Sigmoid colon (tissue), 7 donors: ENCODE results near the gene CCDC78. TPM values are rescaled to one million over a fixed set of nuclear protein-coding genes. Genes with fewer than 3 reads are reported as not detected.

Source experiments
- DNase-seq: peaks from one replicate; pipeline ENCODE4 v3.0.0-alpha.2; 2019
- H3K27ac ChIP-seq, 4 donors: fragments of 200-600 bp; sonication (generic); one replicate each; pipeline ENCODE4 v1.5.1; 2016 to 2019; ENCODE audit warnings: mild to moderate bottlenecking in 1 of 4
- H3K27me3 ChIP-seq, 3 donors: fragments of 200-600 bp; sonication (generic); one replicate each; pipeline ENCODE4 v1.5.1; 2019; ENCODE audit warnings: mild to moderate bottlenecking in 1 of 3
- H3K36me3 ChIP-seq, 4 donors: fragments of 200-600 bp; sonication (generic); one replicate each; pipeline ENCODE4 v1.5.1; 2016 to 2019
- H3K4me1 ChIP-seq, 4 donors: fragments of 200-600 bp; sonication (generic); one replicate each; pipeline ENCODE4 v1.5.1; 2017 to 2019
- H3K4me3 ChIP-seq, 4 donors: fragments of 200-600 bp; sonication (generic); one replicate each; pipeline ENCODE4 v1.5.1; 2017 to 2019; ENCODE audit warnings: mild to moderate bottlenecking in 2 of 4, moderate library complexity in 1 of 4
- H3K9me3 ChIP-seq, 4 donors: fragments of 200-600 bp in 3 of 4; sonication (generic) in 3 of 4; one replicate each; pipeline versions ENCODE4 v1.5.1 to v1.6.1; 2013 to 2019
- EP300 ChIP-seq, 4 donors: sonication (generic); formaldehyde crosslinking; IDR thresholded peaks; one replicate each; pipeline ENCODE4 v1.6.1; 2017; ENCODE audit warnings: antibody characterized with exemption in 4 of 4
- POLR2A ChIP-seq, 2 donors: fragments of 450-650 bp; IDR thresholded peaks; one replicate each; pipeline ENCODE4 v1.6.1; 2016; ENCODE audit warnings: antibody characterized with exemption in 2 of 2, mild to moderate bottlenecking in 2 of 2, moderate library complexity in 2 of 2
- POLR2AphosphoS5 ChIP-seq, 4 donors: sonication (generic); formaldehyde crosslinking; IDR thresholded peaks; one replicate each; pipeline ENCODE4 v1.6.1; 2017; ENCODE audit warnings: antibody characterized with exemption in 4 of 4
- WGBS, 2 donors: extraction: QIAGEN DNeasy Blood & Tissue Kit; methylation state at CpG; one replicate each; pipeline ENCODE4 v1.1.7; 2013; 5-methylcytosine and 5-hydroxymethylcytosine counted together
- intact Hi-C: fragments of 100-400 bp; cut with DNase I; formaldehyde crosslinking; loops from one replicate; pipeline ENCODE4 v1.15.1; 2023
- polyA plus RNA-seq, 3 donors: library from polyadenylated mRNA; stranded (reverse); fragments of 200-250 nt; gene quantifications; one replicate each; pipeline ENCODE4 v1.2.3, GENCODE V29; 2013
- total RNA-seq, 4 donors: library from RNA; depleted of rRNA; stranded (reverse); fragments of >200 nt; gene quantifications; one replicate each; pipeline ENCODE4 v1.1.0, GENCODE V29; 2016
- TF ChIP-seq, protein P1 (sequence below), 4 experiments: fragments of 450-650 bp in 3 of 4; fragments of 200-600 bp in 1 of 4; IDR thresholded peaks; one replicate each; pipeline ENCODE4 v1.5.1; 2016 to 2019; ENCODE audit warnings: antibody characterized with exemption in 4 of 4, mild to moderate bottlenecking in 3 of 4, moderate library complexity in 2 of 4
- donor health status: healthy with polysubstance abuse.
- donor health status: Bipolar disorder and iron deficiency.
- donor health status: healthy.

CCDC78 gene
- total and polyA plus RNA-seq, 7 donors, result 0.49 to 3.4 TPM; not detected in 5

DNA sequence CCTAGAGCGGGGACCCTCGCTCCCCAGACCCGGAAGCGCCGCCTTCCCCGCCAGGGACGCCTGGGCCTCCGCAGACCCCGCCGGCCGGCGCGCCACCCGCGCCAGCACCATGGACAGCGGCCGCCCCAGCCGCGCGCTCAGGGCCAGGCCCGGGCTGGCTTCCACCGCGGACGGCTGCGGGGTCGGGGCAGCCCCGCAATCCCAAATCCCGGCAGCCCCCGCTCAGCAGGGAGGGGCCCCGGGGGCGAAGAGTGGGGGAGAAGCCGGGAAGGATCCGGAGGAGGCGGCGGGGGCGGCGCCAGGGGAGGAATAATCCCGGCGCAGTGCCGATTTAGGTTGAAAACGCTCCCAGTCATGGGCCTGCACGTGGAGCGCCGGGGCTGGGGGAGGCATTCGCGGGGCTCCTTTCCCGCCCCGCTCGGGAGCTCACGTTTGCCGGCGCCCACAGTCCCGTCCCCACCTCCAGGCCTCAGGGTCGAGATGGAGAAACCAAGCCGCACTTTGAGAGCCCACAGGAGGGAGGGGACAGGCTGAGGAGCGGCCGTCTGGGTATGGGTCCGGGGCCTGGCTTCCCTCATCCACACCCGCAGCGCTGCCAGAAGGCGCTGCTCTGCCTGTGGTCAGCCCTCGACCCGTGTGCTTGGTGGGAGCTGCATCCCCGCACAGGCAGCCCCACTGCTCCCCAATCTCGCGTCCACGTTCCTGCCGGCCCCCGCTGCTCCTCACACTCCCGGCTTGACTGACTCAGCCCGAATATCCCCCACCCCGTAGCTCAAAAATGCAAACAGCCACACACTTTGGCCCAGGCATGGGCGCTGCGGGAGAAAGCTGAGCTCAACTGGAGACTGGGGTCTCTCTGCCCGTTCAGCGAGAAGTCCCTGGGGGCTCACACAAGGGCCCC is 25.3 kb downstream of the CCDC78 start:
- Histone ChIP-seq H3K9me3 (no peaks in the 10 kb centered on the region), H3K36me3 (no peaks in the 10 kb centered on the region), H3K27ac (no peak overlapping the region), H3K27me3 (peaks cover 65 to 93% (median 82%) of the 10 kb centered on the region in 3 donors), H3K4me3 (no peak overlapping the region), H3K4me1 (peaks cover 0 to 13% (median 7%) of the 10 kb centered on the region in 4 donors)
- intact Hi-C loops, result no loop called here
- DNase-seq, result no peak
- TF ChIP-seq EP300 (IDR thresholded peaks at IDR 0.05) (no peak), POLR2A (IDR thresholded peaks at IDR 0.05) (no peak), POLR2AphosphoS5 (IDR thresholded peaks at IDR 0.05) (no peak)
- TF ChIP-seq, protein P1, sequence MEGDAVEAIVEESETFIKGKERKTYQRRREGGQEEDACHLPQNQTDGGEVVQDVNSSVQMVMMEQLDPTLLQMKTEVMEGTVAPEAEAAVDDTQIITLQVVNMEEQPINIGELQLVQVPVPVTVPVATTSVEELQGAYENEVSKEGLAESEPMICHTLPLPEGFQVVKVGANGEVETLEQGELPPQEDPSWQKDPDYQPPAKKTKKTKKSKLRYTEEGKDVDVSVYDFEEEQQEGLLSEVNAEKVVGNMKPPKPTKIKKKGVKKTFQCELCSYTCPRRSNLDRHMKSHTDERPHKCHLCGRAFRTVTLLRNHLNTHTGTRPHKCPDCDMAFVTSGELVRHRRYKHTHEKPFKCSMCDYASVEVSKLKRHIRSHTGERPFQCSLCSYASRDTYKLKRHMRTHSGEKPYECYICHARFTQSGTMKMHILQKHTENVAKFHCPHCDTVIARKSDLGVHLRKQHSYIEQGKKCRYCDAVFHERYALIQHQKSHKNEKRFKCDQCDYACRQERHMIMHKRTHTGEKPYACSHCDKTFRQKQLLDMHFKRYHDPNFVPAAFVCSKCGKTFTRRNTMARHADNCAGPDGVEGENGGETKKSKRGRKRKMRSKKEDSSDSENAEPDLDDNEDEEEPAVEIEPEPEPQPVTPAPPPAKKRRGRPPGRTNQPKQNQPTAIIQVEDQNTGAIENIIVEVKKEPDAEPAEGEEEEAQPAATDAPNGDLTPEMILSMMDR (IDR thresholded peaks at IDR 0.05), result no peak
- 7 to 8% methylated on average over 76 of the region's 76 CpGs for WGBS, 2 donors

DNA sequence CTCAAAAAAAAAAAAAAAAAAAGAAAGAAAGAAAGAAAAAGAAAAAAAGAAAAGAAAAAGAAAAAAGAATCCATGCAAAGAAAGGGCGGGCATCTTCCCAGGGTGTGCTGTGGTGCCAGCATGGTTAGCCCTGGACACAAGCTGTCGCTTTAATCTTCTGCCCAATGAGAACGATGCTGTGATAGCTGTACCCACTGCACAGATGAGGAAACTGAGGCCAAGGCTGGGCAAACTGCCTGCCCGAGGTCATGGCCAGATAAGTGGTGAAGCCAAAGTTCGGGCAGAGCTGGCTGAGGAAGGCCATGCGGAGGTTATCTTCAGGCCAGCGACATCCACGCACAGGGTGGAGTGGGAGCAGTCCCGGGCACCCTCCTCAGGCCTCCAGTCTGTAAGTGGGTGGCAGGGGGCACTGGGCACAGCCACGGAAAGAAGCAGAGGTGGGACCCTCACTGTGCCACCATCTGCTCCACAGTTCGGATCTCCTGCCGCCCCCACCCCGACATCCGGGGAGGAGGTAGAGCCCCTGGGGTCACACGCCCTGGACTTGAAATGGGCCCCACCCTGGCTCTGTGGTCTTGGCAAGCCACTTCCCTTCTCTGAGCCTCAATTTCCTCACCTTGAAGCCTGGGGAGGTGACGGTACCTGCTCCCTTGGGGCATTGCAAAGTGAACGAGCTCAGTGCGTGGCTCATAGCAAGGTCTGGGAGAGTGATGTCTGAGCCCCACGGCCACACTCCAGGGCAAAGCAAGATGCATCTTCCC is 27.2 kb downstream of the CCDC78 start:
- no peak overlapping the region for H3K27ac ChIP-seq
- H3K27me3 ChIP-seq, result peaks cover 66 to 95% (median 84%) of the 10 kb centered on the region in 3 donors
- no peak for TF ChIP-seq POLR2A (IDR thresholded peaks at IDR 0.05)
- TF ChIP-seq POLR2AphosphoS5 (IDR thresholded peaks at IDR 0.05), result no peak
- TF ChIP-seq, protein P1 (IDR thresholded peaks at IDR 0.05), result no peak
- no peak for TF ChIP-seq EP300 (IDR thresholded peaks at IDR 0.05)
- H3K4me3 ChIP-seq, result no peak overlapping the region
- no peaks in the 10 kb centered on the region for H3K36me3 ChIP-seq
- no peak for DNase-seq
- WGBS, 2 donors, result 64 to 66% methylated on average over 19 of the region's 19 CpGs
- H3K9me3 ChIP-seq, result no peaks in the 10 kb centered on the region
- peaks cover 0 to 25% (median 22%) of the 10 kb centered on the region in 4 donors for H3K4me1 ChIP-seq
- intact Hi-C loops, result no loop called here

DNA sequence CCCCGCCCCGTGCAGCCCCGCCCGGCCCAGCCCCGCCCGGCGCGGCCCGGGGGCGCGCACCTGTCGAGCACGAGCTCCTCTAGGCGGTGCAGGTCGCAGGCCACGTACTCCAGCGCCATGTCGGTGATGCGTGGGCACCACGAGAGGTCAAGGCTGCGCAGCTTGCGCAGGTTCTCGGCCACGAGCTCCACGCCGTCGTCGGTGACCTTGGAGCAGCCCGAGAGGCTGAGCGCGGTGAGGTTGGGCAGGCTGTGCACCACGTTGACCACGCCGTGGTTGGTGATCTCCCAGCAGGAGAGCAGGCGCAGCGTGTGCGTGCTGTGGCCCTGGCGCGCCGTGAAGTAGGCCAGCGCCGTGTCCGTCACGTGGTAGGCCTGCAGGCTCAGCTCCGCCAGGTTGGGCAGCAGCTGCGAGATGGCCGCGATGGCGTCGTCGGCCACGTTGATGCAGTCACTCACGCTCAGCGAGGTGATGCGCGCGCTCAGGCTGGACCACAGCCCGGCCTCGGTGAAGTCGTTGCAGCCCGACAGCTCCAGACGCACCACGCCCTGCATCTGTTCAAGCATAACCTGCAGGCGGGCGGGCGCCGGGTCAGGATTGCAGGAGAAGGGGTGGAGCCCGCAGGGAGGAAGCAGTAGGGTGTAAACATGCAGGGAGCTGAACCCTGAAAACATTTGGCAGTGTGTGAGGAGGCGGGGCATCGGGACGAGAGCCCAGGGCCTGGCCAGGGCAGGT is 30.7 kb downstream of the CCDC78 start:
- Histone ChIP-seq H3K36me3 (no peaks in the 10 kb centered on the region), H3K4me3 (no peak overlapping the region), H3K27me3 (peaks cover 49 to 85% (median 63%) of the 10 kb centered on the region in 3 donors), H3K27ac (no peak overlapping the region), H3K9me3 (no peaks in the 10 kb centered on the region), H3K4me1 (peaks cover 0 to 33% (median 25%) of the 10 kb centered on the region in 4 donors)
- no peak for DNase-seq
- TF ChIP-seq, protein P1 (IDR thresholded peaks at IDR 0.05), result no peak
- TF ChIP-seq POLR2AphosphoS5 (IDR thresholded peaks at IDR 0.05), result no peak
- no peak for TF ChIP-seq POLR2A (IDR thresholded peaks at IDR 0.05)
- no peak for TF ChIP-seq EP300 (IDR thresholded peaks at IDR 0.05)
- WGBS, 2 donors, result 1% methylated on average over 71 of the region's 71 CpGs
- intact Hi-C loops, result no loop called here

DNA sequence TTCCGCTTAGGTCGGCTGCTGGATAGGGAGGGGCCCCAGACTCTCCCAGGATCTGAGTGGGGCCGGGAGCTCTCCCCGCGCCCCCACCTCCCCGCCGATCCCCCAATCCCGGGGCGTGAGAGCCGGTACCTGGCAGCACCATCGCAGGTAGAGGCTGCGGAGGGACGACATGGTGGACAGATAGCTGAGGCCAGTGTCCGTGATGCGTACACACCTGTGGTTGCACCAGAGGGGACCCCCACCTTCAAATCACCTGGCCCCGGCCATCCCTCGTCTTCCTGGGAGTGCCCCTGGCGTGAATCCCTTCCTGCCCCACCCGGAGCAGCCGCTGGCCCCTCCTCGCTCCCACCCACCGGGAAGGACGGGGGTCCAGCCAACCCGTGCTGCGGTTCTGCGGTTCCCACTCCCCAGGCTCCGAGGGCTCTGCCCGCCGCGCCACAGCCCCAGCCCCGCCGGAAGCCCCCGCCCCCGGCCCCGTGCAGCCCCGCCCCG is 31.3 kb downstream of the CCDC78 start:
- Histone ChIP-seq H3K36me3 (no peaks in the 10 kb centered on the region), H3K4me3 (no peak overlapping the region), H3K4me1 (peaks cover 0 to 35% (median 27%) of the 10 kb centered on the region in 4 donors), H3K27me3 (peaks cover 43 to 79% (median 57%) of the 10 kb centered on the region in 3 donors), H3K27ac (no peak overlapping the region), H3K9me3 (no peaks in the 10 kb centered on the region)
- 1 to 2% methylated on average over 37 of the region's 37 CpGs for WGBS, 2 donors
- TF ChIP-seq, protein P1 (IDR thresholded peaks at IDR 0.05), result no peak
- no peak for TF ChIP-seq EP300 (IDR thresholded peaks at IDR 0.05)
- no peak for TF ChIP-seq POLR2AphosphoS5 (IDR thresholded peaks at IDR 0.05)
- no peak for TF ChIP-seq POLR2A (IDR thresholded peaks at IDR 0.05)
- DNase-seq, result no peak
- intact Hi-C loops, result no loop called here
